HG03442 (cell line): ENCODE results near the gene SLC13A3.

Experiments
- ATAC-seq: cut with Tn5 transposase; IDR thresholded peaks from one replicate; pipeline ENCODE4 v1.9.1; 2021; ENCODE audit warnings: mild to moderate bottlenecking, moderate library complexity; ENCODE audit not compliant: unreplicated experiment

SLC13A3 gene, protein sequence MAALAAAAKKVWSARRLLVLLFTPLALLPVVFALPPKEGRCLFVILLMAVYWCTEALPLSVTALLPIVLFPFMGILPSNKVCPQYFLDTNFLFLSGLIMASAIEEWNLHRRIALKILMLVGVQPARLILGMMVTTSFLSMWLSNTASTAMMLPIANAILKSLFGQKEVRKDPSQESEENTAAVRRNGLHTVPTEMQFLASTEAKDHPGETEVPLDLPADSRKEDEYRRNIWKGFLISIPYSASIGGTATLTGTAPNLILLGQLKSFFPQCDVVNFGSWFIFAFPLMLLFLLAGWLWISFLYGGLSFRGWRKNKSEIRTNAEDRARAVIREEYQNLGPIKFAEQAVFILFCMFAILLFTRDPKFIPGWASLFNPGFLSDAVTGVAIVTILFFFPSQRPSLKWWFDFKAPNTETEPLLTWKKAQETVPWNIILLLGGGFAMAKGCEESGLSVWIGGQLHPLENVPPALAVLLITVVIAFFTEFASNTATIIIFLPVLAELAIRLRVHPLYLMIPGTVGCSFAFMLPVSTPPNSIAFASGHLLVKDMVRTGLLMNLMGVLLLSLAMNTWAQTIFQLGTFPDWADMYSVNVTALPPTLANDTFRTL

DNA sequence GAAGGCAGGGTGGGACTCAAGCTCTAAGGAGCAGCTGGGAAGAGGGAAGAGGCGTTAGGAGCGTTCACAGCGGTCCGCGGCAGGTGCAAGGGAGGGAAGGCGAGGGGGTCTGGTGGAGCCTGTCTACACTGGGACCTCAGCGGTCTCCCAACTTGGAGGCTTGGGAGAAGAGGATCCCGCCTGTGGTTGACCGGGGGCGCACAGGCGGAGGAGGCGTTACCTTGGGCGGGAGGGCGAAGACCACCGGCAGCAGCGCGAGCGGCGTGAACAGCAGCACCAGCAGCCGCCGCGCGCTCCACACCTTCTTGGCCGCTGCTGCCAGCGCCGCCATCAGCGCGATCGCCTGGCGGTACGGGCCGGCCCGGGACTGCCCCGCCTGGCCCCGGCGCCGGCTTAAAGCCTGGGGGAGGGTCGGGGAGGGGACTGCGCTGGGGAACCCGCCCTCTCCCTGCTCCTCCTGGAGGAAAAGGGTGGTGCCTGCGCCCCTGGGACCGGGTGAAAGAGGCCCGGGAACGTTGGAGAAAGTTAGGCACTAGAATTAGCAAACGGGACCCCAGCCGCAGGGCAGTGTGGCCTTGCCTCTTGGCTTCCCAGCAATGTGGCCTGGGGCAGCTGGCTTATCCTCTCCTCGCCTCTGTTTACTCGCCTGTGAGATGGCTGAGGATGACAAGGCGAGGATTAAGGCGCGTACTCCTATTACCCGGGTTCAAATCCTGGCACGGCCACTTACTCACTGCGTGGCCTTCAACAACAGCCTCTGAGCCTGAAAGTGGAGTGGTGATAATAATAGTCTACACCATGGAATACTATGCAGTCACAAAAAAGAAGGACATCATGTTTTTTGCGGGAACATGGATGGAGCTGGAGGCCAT is at the start of gene SLC13A3:
Gene SLC13A3, minus strand, starts transcription at position 369 of the 872 bp plus-strand sequence. Its CDS starts 38 bp downstream, at position 331.
- ATAC-seq, result no peak

DNA sequence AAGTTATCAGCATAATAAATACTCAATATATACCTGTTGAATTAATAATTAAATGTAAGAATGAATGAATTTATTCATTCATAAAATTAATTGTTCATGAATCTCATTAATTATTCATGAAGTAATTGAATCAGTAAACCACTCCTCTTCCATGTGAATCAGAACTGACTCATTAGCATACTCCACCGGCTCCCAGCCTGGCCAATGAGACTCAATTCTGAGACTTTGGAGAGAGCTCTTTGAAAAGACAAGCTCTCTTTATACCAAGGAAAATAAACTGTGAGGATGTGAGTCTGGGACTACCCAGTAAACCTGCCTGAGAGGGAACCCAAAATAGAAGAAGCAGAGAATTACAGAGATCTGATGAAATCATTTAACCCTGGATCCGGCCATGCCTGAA is 49.8 kb upstream of the SLC13A3 start:
- no peak for ATAC-seq

GRCh38 chr20:46700481-46700880 is 49.2 kb upstream of the SLC13A3 start:
- no peak for ATAC-seq

DNA sequence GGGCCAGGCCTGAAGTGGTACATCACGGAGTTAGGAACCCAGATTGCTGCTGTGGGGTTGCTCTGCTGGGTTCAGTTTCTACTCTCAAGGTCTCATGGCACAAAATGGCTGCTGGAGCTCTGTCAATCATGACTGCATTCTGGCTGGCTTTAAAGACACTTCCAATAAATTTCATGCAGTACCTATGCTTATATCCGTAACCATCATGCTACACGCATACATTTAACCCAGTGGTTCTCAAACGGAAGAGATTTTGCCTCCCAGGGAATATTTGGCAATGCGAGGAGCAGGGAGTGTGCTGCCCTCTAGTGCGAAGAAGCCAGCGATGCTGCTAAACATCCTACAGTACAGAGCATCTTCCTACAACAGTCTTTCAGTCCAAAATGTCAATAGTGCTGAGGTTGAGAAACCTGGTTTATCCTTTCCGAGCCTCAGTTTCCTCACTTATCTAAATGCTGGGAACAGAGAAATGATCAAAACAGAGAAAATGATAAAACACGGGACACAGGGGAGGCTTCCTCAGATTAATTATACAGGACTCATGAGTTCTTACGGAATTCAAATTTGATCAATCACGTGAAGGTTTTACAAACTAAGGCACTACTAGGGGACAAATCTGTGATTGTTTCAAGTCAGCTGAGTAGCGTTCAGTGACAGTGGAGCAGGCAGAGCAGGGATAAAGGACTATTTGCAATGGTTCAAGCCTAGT is 48.5 kb upstream of the SLC13A3 start:
- no peak for ATAC-seq

- no peak for ATAC-seq
Observed at GRCh38 chr20:46698788-46699187, 47.5 kb upstream of the SLC13A3 start.

GRCh38 chr20:46696791-46697279 is 45.6 kb upstream of the SLC13A3 start:
- no peak for ATAC-seq

GRCh38 chr20:46695892-46696291 is 44.6 kb upstream of the SLC13A3 start:
- no peak for ATAC-seq

GRCh38 chr20:46694484-46694883 is 43.2 kb upstream of the SLC13A3 start:
- no peak for ATAC-seq

GRCh38 chr20:46691196-46691595 is 39.9 kb upstream of the SLC13A3 start:
- no peak for ATAC-seq

DNA sequence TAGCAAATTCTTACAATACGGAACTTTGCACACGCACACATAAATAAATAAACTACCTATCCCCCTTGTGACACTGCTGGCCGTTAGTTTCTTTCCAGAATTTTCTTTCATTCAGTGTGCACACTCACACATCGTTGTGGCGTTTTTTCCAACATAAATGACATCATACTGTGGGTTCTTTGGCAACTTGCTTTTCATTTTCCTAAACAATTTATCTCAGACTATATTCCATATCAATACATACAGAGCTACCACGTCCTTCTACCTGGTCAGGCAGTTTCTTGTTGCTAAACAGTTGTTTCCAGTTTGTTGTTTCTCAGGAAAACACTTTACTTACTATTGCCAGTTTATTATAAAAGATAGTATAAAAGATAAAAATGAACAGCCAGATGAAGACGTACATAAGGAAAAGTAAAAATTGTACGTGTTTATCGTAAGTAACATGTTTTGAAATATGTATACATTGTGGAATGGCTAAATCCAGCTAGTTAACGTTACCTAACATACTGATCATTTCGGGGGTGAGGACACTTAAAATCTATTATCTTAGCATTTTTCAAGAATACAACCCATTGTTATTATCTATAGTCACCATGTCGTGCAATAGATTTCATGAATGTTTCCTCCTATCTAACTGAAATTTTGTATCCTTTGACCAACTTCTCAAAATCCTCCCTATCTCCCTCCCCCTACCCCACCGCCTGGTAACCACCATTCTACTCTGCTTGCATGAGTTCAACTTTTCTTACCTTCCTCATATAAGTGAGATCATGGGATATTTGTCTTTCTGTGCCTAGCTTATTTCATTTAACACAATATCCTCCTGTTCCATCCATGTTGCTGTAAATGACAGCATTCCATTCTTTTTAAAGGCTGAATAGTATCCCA is 39.2 kb upstream of the SLC13A3 start:
- ATAC-seq, result no peak

GRCh38 chr20:46689754-46690085 is 38.5 kb upstream of the SLC13A3 start:
- no peak for ATAC-seq

DNA sequence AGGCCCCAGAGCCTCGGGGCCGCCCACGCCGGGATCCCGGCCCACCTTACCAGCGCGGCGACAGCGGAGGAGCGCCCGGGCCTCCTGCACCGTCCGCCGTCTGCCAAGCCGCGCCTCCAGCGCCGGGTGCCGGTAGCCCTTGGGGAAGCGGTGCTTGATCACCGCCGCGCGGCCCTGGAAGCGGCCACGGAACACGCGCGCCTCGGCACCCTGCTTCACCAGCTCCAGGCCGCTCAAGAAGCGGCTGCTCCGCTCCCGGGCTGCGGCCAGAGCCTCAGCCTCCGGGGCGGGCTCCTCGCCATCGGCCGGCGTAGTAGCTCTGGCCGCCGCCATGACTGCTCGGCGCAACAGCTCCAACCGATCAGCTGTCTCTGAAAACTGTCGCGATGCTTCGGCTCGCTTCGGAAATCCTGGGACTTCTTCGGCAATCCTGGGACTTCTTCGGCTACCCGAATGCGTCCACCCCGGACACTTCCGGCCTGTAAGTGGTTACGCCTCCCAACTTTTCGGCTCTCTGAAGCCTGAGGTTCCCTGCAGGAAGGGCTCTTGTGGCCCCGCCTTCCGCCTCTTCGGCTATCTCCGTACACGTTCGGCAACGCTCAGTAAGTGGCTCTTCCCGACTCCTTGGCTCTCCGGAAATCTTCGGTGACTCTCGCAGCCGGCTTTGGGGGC is 38.0 kb upstream of the SLC13A3 start, which contains the start of gene TP53RK:
Gene TP53RK, minus strand, starts transcription at position 363 of the 672 bp plus-strand sequence. Its CDS starts 30 bp downstream, at position 333.
- ATAC-seq, result peak; percentile 95

DNA sequence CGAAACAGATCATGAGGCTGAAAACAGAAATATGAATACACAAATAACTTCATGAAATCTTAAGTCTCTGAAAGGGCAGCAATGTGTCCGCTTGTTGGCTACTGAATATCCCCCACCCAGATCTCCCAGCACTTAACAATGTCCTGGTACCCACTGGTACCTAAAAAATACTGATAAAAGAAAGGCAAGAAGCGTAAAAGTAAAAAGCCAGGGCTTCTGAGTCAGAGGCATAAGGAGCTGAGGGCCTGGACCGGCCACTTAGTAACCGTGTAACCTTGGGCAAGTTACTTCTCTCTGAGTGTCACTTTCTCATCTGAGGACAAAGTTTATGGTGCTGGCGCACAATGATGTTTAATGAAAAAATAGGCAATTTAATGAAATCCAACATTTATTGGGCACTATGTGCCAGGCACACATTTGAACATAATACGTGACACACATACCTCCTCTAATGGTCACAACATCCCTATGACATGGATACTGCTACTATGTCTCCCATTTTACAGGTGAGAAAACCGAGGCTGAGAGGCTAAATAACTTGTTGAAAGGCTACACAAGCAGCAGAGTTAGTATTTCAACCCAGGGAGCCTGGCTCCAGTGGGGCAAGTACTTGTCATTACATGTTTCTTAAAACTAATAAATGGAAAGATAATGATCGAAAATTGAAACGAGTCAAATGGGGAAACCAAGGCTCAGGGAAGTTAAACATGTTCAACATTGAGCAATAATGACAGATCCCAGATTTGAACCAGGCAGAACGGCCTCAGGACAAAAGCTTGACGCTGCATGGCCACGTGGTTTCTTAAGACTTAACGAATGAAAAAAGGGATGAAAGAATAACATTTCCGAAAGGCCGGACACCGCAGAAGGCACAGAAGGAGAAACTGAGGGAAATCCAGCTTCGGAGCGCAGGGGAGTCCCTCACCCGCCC is 37.2 kb upstream of the SLC13A3 start:
- ATAC-seq, result no peak

- ATAC-seq, result no peak
Observed at GRCh38 chr20:46683939-46684750, 32.9 kb upstream of the SLC13A3 start.

DNA sequence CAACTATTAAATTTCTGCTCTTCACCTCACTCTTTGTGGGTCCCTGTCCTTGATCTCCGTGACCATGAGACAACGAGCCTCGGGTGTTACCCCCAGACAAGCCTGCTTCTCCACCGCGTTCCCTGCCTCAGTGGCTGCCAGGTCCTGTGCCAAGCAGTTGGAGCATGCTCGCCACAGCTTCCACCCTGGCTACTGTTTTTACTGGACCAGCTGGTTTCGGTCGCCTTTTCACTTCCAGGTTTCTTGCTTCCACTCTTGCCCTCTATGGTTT is 32.3 kb upstream of the SLC13A3 start:
- no peak for ATAC-seq

- ATAC-seq, result no peak
Observed at GRCh38 chr20:46683011-46683667, 31.9 kb upstream of the SLC13A3 start.
